Embryonic facial prominence (tissue), 1 donor: ENCODE data around the gene CYTH3.

Experiments used
- DNase-seq: peaks from one replicate; pipeline ENCODE4 v3.0.0-alpha.2; 2016; ENCODE audit errors: extremely low spot score

CYTH3 gene

DNA sequence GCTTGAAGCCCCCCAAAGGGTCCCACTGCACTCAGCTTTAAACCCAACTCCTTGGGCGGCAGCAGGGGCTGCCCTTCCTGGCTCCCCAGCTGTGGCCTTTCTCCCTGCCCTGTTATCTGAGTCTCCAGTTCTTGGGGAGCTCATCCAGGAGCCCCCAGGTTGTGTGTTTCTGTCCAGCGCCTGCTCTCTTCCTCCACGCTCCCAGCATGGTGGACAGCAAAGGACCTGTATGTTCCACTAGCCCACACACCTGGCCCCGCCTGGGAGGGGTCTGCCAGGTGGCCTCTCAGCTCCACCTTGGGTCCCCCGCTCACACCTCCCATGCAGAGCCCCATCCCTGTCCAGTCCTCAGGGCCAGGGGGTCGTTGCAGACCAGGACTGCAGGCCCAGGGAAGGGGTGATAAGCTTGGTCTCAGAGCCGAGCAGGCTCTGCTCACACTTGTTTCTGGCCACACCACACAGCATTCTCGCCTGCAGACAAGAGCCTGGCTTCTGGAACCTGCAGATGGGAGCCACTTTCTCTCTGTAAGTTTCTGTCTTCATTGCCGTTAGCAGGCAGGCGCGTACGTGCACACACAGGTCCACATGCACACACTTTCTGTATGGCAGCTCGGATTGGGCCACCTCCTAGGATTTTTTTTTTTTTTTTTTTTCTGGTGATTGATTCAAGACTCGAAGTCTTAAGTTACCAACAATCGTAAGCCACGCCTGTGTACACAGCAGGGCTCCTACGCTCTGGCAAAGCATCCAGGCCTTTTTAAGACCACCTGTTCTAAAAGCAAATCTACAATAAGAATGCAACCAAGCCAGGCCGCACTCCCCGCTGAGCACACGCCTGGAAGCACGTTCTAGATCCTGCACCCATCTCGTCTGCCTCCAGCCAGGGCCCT lies 104.6 kb downstream of the CYTH3 start:
- DNase-seq = no peak

DNA sequence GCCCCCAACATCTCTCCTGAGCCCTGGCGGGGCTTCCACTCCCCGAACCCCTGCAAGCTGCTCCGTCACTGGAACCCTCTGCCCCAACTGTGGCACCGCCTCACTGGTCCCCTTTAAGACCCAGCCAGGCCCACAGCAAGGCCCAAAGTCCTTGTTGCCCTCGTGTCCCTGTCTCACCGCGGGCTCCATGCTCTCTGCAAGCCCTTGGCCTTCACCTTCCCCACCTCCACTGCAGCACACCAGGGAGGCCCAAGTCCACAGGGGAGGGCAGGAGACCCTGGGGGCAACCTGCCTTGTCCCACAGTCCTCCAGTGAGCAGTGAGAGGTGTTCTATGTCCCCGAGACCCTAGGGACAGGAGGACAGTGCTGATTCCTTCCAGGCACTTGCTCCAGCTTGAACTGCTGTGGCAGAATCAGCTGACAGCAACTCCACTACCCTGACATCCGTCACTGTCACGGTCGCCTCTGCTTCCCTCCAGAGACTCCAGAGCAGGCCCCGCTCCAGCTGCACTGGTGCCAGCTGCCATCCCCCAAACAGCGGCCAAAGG lies 105.3 kb downstream of the CYTH3 start:
- DNase-seq = no peak

DNA sequence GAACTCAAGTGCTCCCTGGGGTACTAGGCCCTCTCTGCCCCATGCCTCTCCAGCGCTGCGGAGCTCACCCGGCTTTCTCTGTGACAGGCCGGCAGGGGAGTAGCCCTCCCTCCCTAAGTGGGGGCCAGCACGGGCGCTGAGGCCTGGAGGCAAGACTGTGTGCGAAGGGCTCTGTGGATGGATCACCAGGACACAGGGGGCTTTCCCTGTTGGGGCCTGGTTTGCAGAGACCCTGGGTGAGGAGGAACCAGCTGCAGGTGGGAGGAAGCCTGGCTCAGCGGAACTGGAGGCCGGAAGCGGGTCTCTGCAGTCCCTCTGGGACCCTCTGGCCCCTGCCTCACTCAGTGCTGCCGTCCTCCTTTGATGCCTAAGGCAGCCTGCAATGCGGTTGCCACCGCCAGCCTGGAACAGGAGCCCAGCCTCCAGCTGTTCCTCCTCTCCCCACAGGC lies 106.0 kb downstream of the CYTH3 start:
- no peak for DNase-seq

DNA sequence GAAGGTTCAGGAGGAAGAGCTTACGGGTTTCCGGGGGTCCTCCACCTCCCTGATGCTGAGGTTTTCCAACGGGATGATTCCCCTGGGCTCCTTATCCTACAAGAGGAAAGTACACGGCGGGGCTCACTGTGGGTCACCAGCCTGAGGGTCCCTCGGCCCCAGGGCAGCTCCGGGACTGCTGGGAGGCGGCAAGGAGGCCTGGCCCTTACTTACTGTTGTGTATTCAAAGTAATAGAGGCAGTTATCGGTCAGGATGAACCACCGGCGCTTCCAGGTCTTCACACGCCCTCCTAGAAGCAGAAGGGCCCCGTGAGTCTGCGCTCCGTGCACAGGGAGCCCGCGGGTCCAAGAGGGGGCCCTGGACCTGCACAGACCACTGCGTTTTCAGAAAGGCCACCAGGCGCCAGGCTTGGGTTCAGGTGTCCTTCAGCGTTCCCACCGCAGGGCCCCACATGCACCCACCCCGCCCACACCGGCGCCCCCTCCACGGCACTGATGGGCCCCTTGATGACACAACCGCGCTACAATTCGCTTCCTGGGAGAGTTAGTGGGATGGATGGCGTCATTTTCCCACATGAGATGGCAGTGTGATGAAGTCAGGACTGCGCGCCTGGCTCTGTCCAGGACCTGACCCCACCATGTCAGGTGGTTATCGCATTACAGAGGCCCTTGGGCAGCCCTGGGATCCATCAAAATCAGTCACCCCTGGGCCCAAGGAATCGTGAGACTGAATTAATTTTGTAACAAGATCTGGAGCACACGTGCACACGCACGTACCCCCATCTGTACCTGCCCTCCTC lies 106.7 kb downstream of the CYTH3 start:
- no peak for DNase-seq

DNA sequence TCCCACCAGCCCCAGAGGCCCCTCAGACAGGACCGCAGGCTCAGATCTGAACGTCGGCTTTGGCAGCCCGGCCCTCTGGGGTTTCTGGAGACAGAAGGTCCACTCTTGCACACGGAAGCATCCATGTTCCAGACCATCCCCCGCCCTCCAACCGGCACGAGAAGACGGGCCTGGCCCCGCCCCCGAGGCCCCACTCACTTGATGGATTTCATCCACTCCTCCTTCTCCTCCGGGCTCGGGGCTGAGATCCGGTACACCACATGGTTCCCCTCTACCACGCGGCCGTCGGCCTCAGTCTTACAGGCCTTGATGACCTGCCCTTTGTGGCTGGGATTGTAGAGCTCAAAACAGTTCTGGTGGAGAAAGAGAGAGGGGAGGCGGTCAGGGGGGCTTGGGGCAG lies 107.3 kb downstream of the CYTH3 start:
- no peak for DNase-seq

DNA sequence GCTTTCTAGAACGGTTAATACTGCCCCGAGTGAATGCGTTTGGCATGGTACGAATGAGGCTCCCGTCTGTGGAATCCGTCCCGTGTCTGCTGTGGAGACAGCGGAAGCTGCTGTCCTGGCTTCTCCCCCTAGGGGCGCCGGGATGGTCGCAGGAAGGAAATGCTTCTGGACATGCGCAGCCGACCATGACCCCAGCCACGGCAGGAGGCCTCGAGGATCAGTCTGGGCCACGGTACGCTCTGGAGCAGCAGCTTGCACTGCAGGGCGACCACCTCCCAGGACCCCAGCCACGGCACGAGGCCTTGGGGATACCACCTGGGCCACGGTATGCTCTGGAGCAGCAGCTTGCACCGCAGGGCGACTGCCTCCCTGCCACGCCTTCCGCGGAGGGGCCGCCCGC lies 107.9 kb downstream of the CYTH3 start:
- DNase-seq = no peak

DNA sequence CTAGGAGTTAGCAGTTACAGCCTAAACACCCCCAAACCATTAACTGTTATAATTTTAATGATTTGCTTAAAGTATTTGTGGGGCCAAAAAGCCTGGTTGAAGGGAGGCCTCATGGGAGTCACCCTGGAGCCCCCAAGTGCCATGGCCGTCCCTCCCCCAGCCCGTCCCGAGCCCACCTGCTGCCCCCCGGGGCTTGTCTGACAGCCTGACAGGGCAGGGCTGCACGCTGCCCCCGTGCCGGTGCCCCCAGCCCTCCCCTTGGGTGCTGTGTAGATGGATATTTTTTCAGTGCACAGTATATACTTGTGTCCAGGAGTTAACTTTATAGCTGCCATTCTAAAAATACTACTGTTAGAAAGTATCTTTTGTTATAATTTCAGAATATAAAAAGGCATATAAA lies 108.4 kb downstream of the CYTH3 start:
- no peak for DNase-seq

DNA sequence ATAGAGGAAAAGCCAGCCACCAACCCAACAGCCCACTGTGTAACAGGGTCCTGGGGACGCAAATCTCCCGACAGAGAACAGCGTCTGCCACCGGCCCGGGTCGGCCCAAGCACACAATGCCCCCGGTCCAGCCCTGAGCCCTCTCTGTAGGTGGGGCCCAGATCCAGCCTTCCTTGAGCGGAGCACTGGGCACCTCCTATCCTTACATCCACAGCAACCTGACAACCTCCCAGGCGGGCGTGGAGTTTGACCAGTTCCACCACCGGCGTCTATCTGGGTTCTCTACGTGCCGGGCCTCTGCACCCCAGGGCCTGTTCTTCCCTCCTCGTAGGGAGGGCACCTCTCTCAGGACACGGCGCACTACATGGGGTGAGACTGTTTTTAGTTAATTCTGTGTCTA lies 109.0 kb downstream of the CYTH3 start:
- no peak for DNase-seq

DNA sequence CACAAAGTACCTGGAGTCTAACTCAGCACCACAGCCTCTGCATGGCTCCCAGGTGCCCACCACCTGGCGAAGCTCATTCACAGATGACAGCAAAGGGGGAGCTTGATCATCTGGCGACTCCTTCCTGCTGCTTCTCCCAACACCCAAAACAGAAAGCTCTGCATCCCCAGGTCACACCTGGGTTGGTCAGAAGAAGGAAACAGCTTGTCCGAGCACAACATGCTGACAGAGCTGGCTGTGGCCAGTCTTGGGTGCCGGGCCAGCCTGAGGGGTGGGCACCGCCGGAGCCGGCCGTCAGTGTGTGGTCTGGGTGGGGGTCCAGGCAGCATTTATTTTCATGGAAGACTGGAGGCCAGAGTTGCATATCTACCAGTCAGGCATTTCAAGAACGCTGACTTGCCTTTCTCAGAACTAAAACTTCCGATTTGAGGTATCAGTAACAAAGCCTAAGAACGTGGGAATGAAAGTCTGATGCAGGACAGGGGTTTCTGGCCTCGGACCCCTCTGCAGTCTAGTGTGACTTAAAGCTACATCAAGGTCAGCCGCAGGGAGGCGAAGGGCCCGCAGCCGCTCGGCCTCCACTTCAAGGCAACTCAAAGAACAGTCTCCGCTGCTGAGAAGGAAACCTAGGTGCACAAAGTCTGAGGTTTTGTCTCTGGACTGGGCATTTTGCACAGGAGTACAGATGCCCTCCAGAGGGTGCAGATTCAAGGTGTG lies 109.6 kb downstream of the CYTH3 start:
- DNase-seq = no peak

DNA sequence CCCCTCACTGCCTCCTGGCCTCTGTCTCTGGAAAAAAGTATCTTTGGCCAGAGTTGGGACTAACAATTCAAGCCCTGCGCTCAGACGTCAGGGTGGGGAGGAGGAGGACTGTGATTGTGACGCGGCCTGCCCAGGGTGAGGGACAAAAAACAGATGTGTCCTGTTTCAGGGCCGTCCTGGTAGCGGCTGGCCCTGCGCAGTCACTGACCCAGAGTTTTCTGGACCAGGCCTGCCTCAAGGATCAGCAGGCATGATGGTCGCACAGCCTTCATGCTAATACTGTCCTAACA lies 110.1 kb downstream of the CYTH3 start:
- no peak for DNase-seq

DNA sequence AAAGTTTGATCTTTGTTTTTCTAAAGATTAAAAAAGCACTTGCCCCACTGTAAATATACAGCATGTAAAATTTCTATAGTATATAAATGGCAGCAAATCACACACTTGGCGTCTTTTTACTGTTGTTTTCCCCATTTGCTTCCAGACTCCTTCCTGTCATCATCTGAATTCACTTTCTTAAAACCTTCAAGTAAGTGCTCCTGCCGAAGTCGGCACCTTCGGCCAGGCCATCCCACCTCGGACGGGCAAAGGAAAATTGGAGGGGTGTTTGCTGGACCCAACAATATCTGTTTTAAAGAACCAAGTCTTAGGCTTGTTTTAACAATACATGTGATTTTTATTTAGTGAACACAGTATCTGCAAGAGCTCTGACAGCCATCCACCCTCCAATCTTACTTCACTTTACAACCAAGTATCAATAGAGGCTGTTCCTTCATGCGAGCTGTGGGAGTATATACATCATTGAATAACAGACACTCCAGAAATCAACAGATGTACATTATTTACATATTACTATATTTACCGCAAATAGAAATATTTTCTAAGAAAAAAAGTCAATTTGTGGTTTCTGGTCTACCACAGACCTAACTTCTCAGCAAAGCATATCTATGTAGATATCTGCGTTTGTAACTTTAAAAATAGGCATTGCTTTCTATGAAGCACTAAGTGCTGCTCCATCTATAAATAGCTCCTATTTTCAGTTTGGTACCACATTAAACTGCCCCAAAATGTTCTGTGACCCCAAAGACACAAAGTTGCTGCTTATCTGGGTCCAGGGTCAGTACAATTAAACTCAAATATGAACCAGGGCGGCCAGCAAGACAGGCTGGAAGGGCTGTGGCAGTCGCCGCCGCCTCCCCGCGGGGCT lies 110.7 kb downstream of the CYTH3 start:
- DNase-seq = no peak

DNA sequence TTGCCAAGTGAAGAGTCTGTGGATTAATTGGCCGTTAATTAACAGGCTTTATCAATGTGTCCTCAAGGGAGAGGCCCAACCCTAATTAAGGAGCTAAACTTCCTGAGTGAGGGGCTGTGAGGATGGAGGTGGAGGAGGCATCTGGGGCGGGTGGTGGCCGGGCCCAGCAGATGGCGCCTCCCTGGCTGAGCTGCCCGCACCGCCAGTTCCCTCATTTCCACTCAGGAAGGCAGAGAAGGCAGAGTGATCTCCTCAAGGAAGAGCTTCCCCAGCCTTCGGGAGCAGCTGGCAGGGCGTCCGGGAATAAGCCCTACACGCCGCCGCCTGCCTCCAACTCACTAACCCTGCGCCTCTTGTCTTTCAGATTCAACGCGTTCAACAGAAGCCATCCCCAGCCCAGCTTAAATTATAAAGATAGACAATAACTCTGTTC lies 112.2 kb downstream of the CYTH3 start:
- no peak for DNase-seq

DNA sequence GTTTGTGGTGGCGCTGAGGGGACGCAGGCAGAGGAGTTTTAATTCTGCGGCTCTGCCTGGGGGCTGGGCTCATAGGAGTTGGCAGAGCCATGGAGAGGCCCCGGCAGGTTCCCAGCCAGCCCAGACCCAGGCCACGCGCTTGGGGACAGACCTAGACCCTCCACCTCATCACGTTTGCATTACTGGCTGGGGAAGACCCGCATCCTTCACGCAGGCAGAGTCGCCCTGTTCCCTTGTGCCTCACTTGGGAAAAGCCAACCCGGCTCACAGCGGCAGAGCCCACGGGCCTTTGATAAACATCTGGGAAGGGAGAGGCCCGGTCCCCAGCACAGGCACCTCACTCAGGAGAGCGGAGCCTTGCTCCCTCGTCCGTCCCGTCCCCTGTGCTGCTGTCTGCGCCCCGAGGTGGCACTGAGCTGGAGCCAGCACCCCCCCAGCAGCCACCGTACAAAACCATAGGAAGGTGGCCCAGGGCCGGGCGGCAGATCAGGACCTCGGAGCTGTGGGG lies 112.8 kb downstream of the CYTH3 start:
- no peak for DNase-seq

DNA sequence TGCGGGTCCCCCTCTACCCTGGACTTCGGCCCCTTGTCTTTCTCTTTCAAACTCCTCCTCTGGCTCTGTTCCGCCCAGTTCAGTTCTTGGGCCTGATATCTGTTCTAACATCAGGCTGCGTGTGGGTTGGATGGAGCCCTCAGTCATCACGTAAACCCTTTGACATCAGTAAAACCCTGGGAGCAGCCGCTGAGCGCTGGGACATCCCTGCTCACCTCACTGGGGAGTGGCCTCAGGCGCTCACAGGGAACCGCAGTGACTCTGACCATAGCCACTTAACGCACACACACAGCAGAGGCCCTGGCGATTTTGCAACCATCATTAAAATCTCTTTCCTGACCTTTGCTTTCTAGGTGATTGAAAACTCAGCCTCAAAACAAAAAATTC lies 113.3 kb downstream of the CYTH3 start:
- no peak for DNase-seq

DNA sequence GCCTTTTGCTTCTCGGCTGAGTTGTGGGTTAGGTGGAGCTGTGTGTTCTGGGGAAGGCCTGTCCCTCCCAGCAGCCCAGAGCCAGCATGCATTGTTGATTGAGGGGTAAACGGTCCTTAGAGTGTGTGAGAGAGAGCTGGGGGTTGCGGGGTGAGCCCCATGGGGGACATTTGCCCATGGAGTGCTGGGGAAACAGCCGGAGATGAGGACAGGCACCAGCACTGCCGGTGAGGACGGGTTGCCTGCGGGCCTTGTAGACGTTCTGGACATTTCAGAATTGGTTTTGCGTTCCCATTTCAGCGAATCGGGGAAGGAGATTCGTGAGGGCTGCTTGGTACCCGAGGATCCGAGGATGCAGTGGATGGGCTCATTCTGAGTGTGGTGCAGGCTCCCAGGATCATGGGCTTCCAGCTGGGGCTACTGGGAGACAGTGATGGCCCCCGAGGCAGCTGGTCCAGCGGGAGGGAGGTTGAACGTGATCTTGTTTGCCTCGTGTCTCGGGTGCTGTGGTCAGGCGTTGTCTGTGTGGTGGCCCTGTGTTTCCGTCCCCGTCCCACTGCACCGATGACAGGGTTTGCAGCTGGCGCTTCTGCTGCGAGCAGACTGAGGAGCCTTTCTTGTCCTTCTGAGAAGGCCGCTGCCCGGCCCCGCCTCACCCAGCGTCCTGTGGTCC lies 113.9 kb downstream of the CYTH3 start:
- DNase-seq = no peak

DNA sequence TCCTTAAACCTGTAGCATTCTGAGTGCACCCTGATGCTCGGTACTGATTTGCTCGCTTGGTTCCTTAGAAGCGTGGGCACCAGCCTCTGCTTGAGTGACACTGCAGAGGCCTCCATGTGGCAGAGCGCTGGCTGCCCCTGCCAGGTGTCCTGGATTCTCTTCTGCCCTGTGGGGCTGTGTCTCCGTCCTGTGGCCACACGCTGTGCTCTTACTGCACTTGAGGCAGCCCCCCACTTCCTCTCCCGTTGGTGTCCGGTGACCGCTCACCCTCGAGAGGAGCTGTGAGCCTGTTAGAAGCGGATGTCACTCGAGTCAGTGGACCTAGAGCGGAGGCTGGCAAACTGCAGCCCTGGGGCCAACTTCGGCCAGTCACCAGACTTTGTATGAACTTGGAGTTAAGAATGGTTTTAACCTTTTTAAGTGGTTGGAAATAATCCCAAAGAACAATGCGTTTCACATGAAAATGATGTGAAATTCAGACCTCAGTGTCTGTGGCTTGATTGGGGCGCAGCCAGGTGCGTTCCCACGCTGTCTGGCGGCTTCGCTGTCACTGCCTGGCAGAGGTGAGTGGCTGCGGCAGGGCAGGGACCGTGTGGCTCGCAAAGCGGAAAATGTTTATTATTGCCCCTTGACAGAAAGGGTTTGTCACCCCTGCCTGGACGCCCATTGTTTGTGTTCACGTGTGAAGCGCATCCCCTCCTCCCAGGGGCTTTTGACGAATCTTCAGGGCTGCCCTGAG lies 114.6 kb downstream of the CYTH3 start:
- no peak for DNase-seq

DNA sequence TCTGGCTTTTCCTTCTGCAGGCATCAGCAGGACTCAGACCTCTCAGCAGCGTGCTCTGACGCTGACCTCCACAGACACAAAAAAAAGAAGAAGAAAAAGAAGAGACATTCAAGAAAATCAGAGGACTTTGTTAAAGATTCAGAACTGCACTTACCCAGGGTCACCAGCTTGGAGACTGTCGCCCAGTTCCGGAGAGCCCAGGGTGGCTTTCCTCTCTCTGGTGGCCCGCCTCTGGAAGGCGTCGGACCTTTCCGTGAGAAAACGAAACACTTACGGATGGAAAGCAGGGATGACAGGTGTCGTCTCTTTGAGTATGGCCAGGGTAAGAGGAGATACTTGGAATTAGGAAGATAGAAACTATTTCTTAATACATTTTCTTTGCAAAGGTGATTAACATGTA lies 115.7 kb downstream of the CYTH3 start:
- no peak for DNase-seq

DNA sequence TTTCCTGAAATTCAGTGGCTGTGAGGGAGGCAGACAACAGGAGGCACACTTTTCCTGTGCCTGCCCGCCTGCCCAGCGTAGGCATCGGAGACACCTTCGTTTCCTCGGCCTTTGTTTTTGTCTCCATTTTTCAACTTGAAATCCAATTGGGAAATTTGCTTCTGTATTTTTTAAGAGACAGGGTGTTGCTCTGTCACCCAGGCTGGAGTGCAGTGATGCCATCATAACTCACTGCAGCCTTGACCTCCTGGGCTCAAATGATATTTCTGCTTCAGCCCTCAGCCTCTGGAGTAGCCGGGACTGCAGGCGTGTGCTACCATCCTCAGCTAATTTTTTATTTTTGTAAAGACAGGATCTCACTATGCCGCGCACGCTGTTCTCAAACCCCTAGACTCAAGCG lies 116.8 kb downstream of the CYTH3 start:
- DNase-seq = no peak

DNA sequence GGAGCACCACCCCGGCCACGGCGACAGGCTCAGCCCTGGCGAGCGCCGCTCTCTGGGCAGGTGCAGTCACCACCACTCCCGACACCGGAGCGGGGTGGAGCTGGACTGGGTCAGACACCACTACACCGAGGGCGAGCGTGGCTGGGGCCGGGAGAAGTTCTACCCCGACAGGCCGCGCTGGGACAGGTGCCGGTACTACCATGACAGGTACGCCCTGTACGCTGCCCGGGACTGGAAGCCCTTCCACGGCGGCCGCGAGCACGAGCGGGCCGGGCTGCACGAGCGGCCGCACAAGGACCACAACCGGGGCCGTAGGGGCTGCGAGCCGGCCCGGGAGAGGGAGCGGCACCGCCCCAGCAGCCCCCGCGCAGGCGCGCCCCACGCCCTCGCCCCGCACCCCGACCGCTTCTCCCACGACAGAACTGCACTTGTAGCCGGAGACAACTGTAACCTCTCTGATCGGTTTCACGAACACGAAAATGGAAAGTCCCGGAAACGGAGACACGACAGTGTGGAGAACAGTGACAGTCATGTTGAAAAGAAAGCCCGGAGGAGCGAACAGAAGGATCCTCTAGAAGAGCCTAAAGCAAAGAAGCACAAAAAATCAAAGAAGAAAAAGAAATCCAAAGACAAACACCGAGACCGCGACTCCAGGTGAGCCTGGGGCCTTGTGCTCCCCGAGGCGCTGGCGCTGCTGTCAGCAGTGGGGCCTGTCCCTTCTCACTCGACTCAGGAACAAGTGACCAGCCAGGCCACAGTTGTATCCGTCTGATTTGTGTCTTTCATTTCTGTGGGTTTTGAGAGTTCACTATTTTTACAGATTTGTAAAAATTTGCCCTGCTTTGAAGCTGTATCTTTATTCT lies 117.7 kb downstream of the CYTH3 start:
- no peak for DNase-seq
